Astrocyte of the spinal cord (primary cell): Measurements from ENCODE around the gene PFN3.

ENCODE experiments used
- DNase-seq: peaks from one replicate; pipeline ENCODE4 v3.0.0; 2011; ENCODE audit warnings: low read depth, low spot score
- H3K4me3 ChIP-seq: 2 replicates; pipeline ENCODE4 v1.5.1; 2011; ENCODE audit warnings: low read depth, mild to moderate bottlenecking, low read length, moderate library complexity
- in situ Hi-C: cut with HindIII; loops from 2 replicates; pipeline ENCODE4 v1.10.0; 2017; ENCODE audit warnings: low sequenced_read_pairs
- TF ChIP-seq, protein P1 (sequence below): IDR thresholded peaks from 2 replicates; pipeline ENCODE4 v1.5.1; 2012; ENCODE audit warnings: low read depth, mild to moderate bottlenecking, low read length, inconsistent platforms

Gene PFN3

DNA sequence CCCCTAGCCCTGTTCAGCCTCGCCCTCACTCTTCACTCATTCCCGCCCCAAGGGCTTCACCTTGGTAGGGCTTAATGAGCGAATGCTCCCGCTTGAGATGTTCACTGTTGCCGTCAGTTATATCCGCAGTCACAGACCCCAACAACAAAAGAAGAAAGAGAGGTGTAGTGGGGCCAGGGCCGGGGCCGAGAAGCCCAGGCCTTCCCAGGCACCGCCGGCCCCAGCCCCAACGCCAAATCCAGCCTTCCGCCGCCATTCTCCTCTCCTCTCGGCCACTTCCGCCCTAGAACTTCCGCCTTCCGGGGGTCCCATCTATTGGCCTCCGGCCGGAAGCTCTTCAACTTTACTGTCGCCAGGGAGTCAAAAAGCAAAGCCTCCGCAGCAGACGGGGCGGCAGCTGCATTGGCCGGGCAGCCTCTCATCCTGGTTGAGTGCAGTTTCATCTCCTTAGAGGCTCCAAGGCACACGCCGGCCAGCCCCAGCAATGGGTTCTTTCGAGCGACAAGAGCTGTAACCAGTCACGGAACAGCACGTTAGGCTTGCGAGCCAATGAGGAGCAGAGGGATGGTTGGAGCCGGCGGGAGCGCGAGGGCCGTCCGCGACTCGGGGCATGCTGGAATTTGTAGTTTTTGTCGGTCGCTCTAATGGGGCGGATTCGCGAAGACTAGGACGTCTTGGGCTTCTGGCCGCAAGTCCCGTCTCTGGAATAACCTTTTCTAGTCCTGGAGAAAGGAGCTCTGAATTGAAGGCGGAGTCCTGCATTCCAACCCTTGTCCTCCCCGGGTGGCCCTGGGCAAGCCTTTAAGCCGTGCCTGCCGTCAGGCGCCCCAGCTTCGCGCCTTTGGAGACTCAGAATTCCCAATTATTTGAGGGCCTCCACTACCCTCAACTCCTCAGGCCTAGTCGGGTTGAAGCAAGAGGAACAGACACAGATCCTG is 48.8 kb downstream of the PFN3 start, which contains the start of gene LMAN2:
LMAN2 (minus strand) TSS at position 277 of the 938 bp plus-strand sequence; CDS start at position 256, 21 bp downstream.
- peak; percentile 96 for DNase-seq
- TF ChIP-seq, protein P1, sequence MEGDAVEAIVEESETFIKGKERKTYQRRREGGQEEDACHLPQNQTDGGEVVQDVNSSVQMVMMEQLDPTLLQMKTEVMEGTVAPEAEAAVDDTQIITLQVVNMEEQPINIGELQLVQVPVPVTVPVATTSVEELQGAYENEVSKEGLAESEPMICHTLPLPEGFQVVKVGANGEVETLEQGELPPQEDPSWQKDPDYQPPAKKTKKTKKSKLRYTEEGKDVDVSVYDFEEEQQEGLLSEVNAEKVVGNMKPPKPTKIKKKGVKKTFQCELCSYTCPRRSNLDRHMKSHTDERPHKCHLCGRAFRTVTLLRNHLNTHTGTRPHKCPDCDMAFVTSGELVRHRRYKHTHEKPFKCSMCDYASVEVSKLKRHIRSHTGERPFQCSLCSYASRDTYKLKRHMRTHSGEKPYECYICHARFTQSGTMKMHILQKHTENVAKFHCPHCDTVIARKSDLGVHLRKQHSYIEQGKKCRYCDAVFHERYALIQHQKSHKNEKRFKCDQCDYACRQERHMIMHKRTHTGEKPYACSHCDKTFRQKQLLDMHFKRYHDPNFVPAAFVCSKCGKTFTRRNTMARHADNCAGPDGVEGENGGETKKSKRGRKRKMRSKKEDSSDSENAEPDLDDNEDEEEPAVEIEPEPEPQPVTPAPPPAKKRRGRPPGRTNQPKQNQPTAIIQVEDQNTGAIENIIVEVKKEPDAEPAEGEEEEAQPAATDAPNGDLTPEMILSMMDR: no peak
- in situ Hi-C loops: no loop called here
- H3K4me3 ChIP-seq: peak within 1 kb of the TSS; percentile 83

DNA sequence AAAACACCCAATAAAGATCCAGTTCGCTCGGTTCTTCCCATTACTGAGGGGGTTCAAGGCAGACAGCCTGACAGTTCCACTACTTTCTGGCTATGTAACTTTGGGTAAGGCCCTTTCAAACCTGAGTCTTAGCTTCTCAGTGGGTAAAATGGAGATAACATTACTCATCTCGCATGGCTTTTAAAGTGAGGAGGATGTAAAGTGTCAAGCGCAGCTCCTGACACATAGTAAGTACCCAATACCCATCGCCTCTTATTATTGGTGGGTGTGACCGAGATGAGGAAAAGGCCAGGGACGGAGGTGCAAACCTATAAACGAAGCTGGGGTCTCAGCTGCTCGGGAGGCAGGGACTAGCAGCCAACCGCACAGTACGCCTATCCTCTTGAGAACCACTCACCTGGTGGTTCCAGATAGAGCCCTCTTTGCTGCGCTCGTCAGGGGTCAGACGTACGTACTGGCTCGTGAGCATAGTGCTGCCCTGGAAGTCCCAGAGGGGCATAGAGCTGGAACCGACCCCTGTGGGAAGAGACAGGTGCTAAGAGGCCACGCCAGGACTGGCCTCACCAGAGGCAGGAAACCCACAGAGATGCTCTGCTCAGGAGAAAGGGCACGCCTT is 49.6 kb downstream of the PFN3 start:
- TF ChIP-seq, protein P1: no peak
- in situ Hi-C loops: no loop called here
- peak overlapping the region; percentile 83 for H3K4me3 ChIP-seq
- no peak for DNase-seq
